HG02610 (cell line): ENCODE data around the gene OMP.

Source experiments
- ATAC-seq: cut with Tn5 transposase; IDR thresholded peaks from one replicate; pipeline ENCODE4 v1.9.1; 2021; ENCODE audit warnings: mild to moderate bottlenecking, moderate library complexity; ENCODE audit not compliant: unreplicated experiment

The OMP gene

GRCh38 chr11:77068457-77069335, 33.9 kb upstream of the OMP start:
- ATAC-seq = no peak

GRCh38 chr11:77069336-77069968, 33.2 kb upstream of the OMP start:
- no peak for ATAC-seq

- ATAC-seq = no peak
Measured at GRCh38 chr11:77069969-77070582, 32.6 kb upstream of the OMP start.

- no peak for ATAC-seq
Measured at GRCh38 chr11:77071077-77071476, 31.6 kb upstream of the OMP start.

GRCh38 chr11:77071671-77072605, 30.7 kb upstream of the OMP start:
- ATAC-seq = no peak

GRCh38 chr11:77072851-77073327, 29.8 kb upstream of the OMP start:
- ATAC-seq = no peak

GRCh38 chr11:77073328-77074001, 29.2 kb upstream of the OMP start:
- no peak for ATAC-seq

GRCh38 chr11:77074205-77074604, 28.4 kb upstream of the OMP start:
- no peak for ATAC-seq

GRCh38 chr11:77074626-77075221, 27.9 kb upstream of the OMP start:
- no peak for ATAC-seq

- no peak for ATAC-seq
Measured at GRCh38 chr11:77075425-77075905, 27.2 kb upstream of the OMP start.

- ATAC-seq = no peak
Measured at GRCh38 chr11:77079666-77080065, 23.0 kb upstream of the OMP start.

GRCh38 chr11:77080643-77081210, 21.9 kb upstream of the OMP start:
- no peak for ATAC-seq

- no peak for ATAC-seq
Measured at GRCh38 chr11:77081381-77081851, 21.2 kb upstream of the OMP start.

GRCh38 chr11:77081976-77082836, 20.4 kb upstream of the OMP start:
- no peak for ATAC-seq

- no peak for ATAC-seq
Measured at GRCh38 chr11:77082838-77083565, 19.6 kb upstream of the OMP start.

- no peak for ATAC-seq
Measured at GRCh38 chr11:77083566-77084245, 18.9 kb upstream of the OMP start.
